ENCODE measurements around the gene ZNF362. TPM values are rescaled to one million over a fixed set of nuclear protein-coding genes. Genes with fewer than 3 reads are reported as not detected.

Gene ZNF362
- total and polyA plus RNA-seq, 2 of the 13 experiments (the other 11 are each of a cell fraction or from before 2014, with no cell fraction given), result 8.3 to 14.2 TPM

- Histone ChIP-seq H3K9me3 (ENCODE audit: low read length) (no peaks in the 10 kb centered on the region), H3K79me2 (ENCODE audit: insufficient read depth, low read length) (peaks cover 5% of the 10 kb centered on the region), H3K4me3 (replicated peaks in 1 of 3; ENCODE audit: insufficient read depth in 1 of 3, low read depth in 2 of 3, low read length in 3 of 3) (no peak overlapping the region), H3K4me1 (ENCODE audit: insufficient read depth, low read length) (peaks cover 36% of the 10 kb centered on the region), H4K20me1 (ENCODE audit: insufficient read depth, low read length) (no peaks in the 10 kb centered on the region), H3K36me3 (replicated peaks in 1 of 2; ENCODE audit: control insufficient read depth in 1 of 2, insufficient read depth in 2 of 2, low read length in 2 of 2) (peaks cover 2 to 8% of the 10 kb centered on the region in 2 experiments), H3K9ac (ENCODE audit: insufficient read depth, low read depth, low read length) (no peak overlapping the region), H3K27me3 (ENCODE audit: control insufficient read depth in 1 of 2, insufficient read depth in 2 of 2, low read length in 2 of 2) (no peaks in the 10 kb centered on the region), H3K27ac (ENCODE audit: extremely low read length, insufficient read depth, low read length) (no peak overlapping the region), H3K4me2 (ENCODE audit: low read depth, low read length) (no peak overlapping the region), H2AFZ (ENCODE audit: low read length) (no peak overlapping the region)
- no peak for FAIRE-seq
- in situ Hi-C loops (cut with HindIII; ENCODE audit: extremely low pct_ligation_motif_present, low pct_unique_long_range_greater_than_20kb), result no loop called here
- CTCF ChIA-PET (ENCODE audit: low intra/inter-chr PET ratio, low total read pairs), result no interaction called here
- no peak for TF ChIP-seq ZNF24 (IDR thresholded peaks at IDR 0.05)
- TF ChIP-seq NCOA5 (CRISPR knock-in tag; IDR thresholded peaks at IDR 0.05), result no peak
- no peak for TF ChIP-seq FOXA3 (CRISPR knock-in tag; IDR thresholded peaks at IDR 0.05)
- TF ChIP-seq ZBTB33 (CRISPR knock-in tag; IDR thresholded peaks at IDR 0.05), result no peak
- TF ChIP-seq, protein P1, sequence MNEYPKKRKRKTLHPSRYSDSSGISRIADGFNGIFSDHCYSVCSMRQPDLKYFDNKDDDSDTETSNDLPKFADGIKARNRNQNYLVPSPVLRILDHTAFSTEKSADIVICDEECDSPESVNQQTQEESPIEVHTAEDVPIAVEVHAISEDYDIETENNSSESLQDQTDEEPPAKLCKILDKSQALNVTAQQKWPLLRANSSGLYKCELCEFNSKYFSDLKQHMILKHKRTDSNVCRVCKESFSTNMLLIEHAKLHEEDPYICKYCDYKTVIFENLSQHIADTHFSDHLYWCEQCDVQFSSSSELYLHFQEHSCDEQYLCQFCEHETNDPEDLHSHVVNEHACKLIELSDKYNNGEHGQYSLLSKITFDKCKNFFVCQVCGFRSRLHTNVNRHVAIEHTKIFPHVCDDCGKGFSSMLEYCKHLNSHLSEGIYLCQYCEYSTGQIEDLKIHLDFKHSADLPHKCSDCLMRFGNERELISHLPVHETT (CRISPR knock-in tag; conservative IDR thresholded peaks at IDR 0.05), result no peak
- TF ChIP-seq SIN3A (IDR thresholded peaks at IDR 0.05; ENCODE audit: borderline replicate concordance, low read depth, low read length), result no peak
- no peak for TF ChIP-seq SIX4 (CRISPR knock-in tag; IDR thresholded peaks at IDR 0.05)
- TF ChIP-seq SETDB1 (CRISPR knock-in tag; IDR thresholded peaks at IDR 0.05; ENCODE audit: borderline replicate concordance), result no peak
- no peak for TF ChIP-seq ZNF30 (CRISPR knock-in tag; IDR thresholded peaks at IDR 0.05)
- no peak for TF ChIP-seq MIER3 (CRISPR knock-in tag; IDR thresholded peaks at IDR 0.05; ENCODE audit: borderline replicate concordance)
- TF ChIP-seq ZNF331 (CRISPR knock-in tag; IDR thresholded peaks at IDR 0.05), result no peak
- TF ChIP-seq HHEX (CRISPR knock-in tag; IDR thresholded peaks at IDR 0.05), result no peak
- TF ChIP-seq KLF16 (CRISPR knock-in tag; IDR thresholded peaks at IDR 0.05), result no peak
- TF ChIP-seq ZBTB38 (CRISPR knock-in tag; IDR thresholded peaks at IDR 0.05), result no peak
- TF ChIP-seq HBP1 (CRISPR knock-in tag; IDR thresholded peaks at IDR 0.05; ENCODE audit: low read depth), result no peak
- no peak for TF ChIP-seq POGK (CRISPR knock-in tag; conservative IDR thresholded peaks at IDR 0.05)
- TF ChIP-seq SUZ12 (IDR thresholded peaks at IDR 0.05; ENCODE audit: low read depth, low read length), result no peak
- POLR2A ChIA-PET, result interaction anchor here (1.4 kb wide), 1 partner anchor 12 kb away, joined by 3 read pairs; no protein-coding TSS in a partner anchor
- DNase-seq (ENCODE audit: low spot score), result no peak
- no TSS peak for BruUV-seq (replicated peaks)
- intact Hi-C loops (cut with micrococcal nuclease; ENCODE audit: unreplicated experiment), result no loop called here
- no peak for ATAC-seq
- WGBS (ENCODE audit: low lambda C conversion rate), result 100% methylated on average over 6 of the region's 7 CpGs
Measured at GRCh38 chr1:33270808-33271465, 14.6 kb downstream of the ZNF362 start.

All from HepG2 (cell line).